Fibroblast of the aortic adventitia (primary cell): ENCODE measurements around the gene ZNF728. TPM values are rescaled to one million over a fixed set of nuclear protein-coding genes. Genes with fewer than 3 reads are reported as not detected.
"Not testable (repeated sequence)": the region's sequence is repeated elsewhere in the genome, so short reads cannot be mapped to it uniquely, and the experiment has no call there.

Source experiments
- DNase-seq: peaks from one replicate; pipeline ENCODE4 v3.0.0-alpha.2; 2010; ENCODE audit warnings: low read depth
- H3K4me3 ChIP-seq: 2 replicates; pipeline ENCODE4 v1.5.1; 2011; ENCODE audit warnings: low read depth, mild to moderate bottlenecking, control low read depth, low read length, moderate library complexity
- CTCF ChIP-seq: IDR thresholded peaks from 2 replicates; pipeline ENCODE4 v1.5.1; 2011; ENCODE audit warnings: mild to moderate bottlenecking, low read length, control low read depth, inconsistent platforms; ENCODE audit not compliant: insufficient read depth
- total RNA-seq: library from RNA; depleted of rRNA; stranded (reverse); fragments of >200 nt; gene quantifications from 2 replicates; pipeline ENCODE4 v1.2.3, GENCODE V29; 2012; ENCODE audit warnings: low replicate concordance

The ZNF728 gene
- total RNA-seq, result not detected in 2 replicates

DNA sequence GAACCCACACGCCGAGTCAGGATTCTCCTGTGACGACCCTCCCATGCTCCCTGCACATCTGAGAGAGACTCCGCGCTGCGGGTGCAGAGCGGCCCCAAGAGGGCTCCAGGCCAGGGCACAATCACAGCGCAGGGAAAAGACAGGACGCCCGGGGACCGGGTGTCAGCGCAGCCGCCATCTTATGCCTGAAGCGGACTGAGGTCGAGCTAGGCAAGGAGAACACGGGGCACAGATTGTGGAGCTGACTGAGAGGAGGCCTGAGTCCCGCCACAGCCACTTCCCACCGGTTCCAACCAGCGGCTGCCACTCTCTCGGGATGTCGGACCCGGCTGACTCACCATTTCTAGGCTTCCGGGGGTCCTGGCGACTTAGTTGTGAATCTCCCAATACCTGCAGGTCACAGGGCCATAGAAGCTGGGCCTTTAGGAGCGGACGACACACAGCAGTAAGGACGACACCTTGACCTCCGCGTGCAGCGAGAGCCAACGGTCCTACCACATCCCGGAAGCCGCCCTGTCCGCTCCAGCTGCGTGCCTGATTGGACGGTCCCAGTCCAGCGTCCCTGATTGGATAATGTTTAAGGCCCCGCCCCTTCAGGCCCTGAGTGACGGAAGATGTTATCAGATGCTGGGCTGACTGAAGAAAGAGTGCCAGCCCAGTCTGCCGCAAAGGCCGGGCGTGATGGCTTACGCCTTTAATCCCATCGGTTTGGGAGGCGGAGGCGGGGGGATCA, at the start of gene ZNF728:
Gene ZNF728 (minus strand): TSS at position 487 of the 733 bp plus-strand sequence. CDS start 146 bp downstream, at position 341.
- no peak for TF ChIP-seq CTCF
- DNase-seq, result no peak
- no peak within 1 kb of the TSS for H3K4me3 ChIP-seq

DNA sequence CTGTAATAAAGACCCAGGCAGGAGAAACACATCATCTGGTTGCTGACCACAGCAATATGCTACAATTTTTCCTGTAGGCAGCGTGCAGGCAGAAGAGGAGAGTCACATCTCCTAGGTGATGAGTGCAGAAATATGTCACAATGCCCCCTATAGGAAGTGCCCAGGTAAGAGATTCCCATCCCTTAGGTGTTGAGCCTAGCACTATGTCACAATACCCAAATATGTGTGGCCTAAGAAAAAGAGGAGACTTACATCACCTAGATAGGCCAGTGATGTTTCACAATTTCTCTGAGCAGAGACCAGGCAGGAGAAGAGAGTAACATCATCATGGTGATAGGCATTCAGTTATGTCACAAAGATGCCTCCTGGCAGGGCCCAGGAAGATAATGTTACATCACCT, 49.4 kb upstream of the ZNF728 start:
- TF ChIP-seq CTCF, result no peak

GRCh38 chr19:23049256-23049655, 46.3 kb upstream of the ZNF728 start:
- H3K4me3 ChIP-seq, result no peak overlapping the region
- TF ChIP-seq CTCF, result no peak
- DNase-seq, result no peak

More for the DNA sequence above, 49.4 kb upstream of the ZNF728 start:
- no peak for DNase-seq
- H3K4me3 ChIP-seq, result no peak overlapping the region

DNA sequence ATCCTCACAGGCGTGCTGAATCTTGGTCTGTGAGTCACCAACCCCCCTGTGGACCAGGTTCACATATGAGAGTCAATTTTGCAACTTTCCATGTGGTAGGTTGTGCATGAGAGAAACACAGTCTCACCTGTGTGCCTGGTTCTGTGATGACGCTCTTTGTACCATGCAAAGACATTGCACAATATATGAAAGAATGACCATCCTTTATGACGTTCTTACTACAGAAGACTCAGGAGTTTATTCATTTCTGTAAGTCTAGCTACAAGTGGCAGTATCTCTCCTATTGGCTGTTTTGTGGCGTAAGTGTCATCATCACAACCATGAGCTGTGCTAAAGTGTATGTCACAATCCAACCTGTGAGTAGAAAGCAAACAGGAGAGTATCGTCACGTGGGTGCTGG, 43.8 kb upstream of the ZNF728 start:
- TF ChIP-seq CTCF, result no peak
- DNase-seq, result no peak
- no peak overlapping the region for H3K4me3 ChIP-seq

GRCh38 chr19:23033721-23034120, 30.7 kb upstream of the ZNF728 start:
- DNase-seq, result no peak
- H3K4me3 ChIP-seq, result no peak overlapping the region
- TF ChIP-seq CTCF, result no peak

GRCh38 chr19:23015660-23016059, 12.7 kb upstream of the ZNF728 start:
- H3K4me3 ChIP-seq, result no peak overlapping the region
- no peak for TF ChIP-seq CTCF
- DNase-seq, result no peak

DNA sequence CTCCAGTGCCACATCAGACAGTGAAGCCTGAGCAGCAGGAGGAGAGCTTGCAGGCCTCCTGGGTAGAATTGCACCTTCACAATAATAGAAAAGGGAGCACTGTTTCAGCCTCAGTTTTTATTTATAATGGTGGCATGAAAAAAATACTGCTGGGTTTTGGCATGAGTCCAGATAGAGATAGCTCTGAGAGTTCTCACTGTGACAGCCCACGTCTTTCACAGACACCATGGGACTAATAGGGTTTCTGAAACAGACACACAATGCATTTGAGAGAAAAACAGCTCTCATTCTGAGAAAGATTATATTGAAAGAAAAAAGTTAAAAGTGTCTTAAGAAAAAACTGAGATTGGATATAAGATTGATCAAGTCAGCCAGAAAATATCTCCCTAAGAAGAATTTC, 8.0 kb downstream of the ZNF728 start:
- not testable (repeated sequence) for H3K4me3 ChIP-seq, DNase-seq
